HUES64 (cell line): ENCODE results near the gene PSMC3IP.
"Not testable (repeated sequence)": the region's sequence is repeated elsewhere in the genome, so short reads cannot be mapped to it uniquely, and the experiment has no call there.

Source experiments
- H3K27ac ChIP-seq: 2 replicates; pipeline ENCODE4 v1.7.0; 2013; ENCODE audit warnings: low read depth, low read length, inconsistent platforms
- H3K27me3 ChIP-seq: 2 replicates; pipeline ENCODE4 v1.6.1; 2013; ENCODE audit warnings: mild to moderate bottlenecking, low read length; ENCODE audit not compliant: insufficient read depth
- H3K36me3 ChIP-seq: 2 replicates; pipeline ENCODE4 v1.6.1; 2013; ENCODE audit warnings: mild to moderate bottlenecking, low read length; ENCODE audit not compliant: insufficient read depth
- H3K4me1 ChIP-seq: 2 replicates; pipeline ENCODE4 v1.6.1; 2013; ENCODE audit warnings: mild to moderate bottlenecking, low read length, moderate library complexity; ENCODE audit not compliant: insufficient read depth
- H3K4me3 ChIP-seq: 2 replicates; pipeline ENCODE4 v1.5.1; 2013; ENCODE audit warnings: mild to moderate bottlenecking, low read length, moderate library complexity
- H3K9ac ChIP-seq: 2 replicates; pipeline ENCODE4 v1.6.1; 2013; ENCODE audit warnings: mild to moderate bottlenecking, low read depth, low read length
- H3K9me3 ChIP-seq: 2 replicates; pipeline ENCODE4 v1.6.1; 2013; ENCODE audit warnings: low read depth, low read length; ENCODE audit not compliant: insufficient read depth
- WGBS: fragments of 150-250, 120-280 bp; methylation state at CpG from one replicate; pipeline ENCODE4 v1.1.7; 2013; ENCODE audit warnings: missing lambda C conversion rate; 5-methylcytosine and 5-hydroxymethylcytosine counted together

Gene PSMC3IP

DNA sequence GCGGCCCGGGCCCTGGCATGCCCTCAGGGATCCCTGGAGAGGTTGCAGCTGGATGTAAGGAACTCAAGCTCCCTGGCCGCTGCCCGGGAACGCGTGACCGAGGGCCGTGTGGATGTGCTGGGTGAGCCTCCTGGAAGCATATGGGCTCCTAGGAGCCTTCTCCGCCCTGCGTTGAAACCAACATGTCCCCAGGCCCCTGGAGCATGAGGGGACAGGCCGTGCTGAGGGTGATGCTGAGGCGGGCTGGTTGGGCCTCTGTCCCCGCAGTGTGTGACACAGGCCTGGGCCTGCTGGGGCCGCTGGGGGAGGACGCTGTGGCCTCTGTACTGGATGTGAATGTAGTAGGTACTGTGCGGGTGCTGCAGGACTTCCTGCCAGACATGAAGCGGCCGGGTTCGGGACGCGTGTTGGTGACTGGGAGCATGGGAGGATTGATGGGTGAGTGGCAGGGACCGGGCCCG, 30.5 kb downstream of the PSMC3IP start:
- Histone ChIP-seq H3K27me3 (no peaks in the 10 kb centered on the region), H3K4me1 (no peaks in the 10 kb centered on the region), H3K9me3 (no peaks in the 10 kb centered on the region), H3K4me3 (no peak overlapping the region), H3K36me3 (peaks cover 11% of the 10 kb centered on the region; the same call in 1 of the 2 replicates), H3K27ac (no peak overlapping the region), H3K9ac (no peak overlapping the region)
- WGBS = 93% methylated on average over 23 of the region's 23 CpGs

DNA sequence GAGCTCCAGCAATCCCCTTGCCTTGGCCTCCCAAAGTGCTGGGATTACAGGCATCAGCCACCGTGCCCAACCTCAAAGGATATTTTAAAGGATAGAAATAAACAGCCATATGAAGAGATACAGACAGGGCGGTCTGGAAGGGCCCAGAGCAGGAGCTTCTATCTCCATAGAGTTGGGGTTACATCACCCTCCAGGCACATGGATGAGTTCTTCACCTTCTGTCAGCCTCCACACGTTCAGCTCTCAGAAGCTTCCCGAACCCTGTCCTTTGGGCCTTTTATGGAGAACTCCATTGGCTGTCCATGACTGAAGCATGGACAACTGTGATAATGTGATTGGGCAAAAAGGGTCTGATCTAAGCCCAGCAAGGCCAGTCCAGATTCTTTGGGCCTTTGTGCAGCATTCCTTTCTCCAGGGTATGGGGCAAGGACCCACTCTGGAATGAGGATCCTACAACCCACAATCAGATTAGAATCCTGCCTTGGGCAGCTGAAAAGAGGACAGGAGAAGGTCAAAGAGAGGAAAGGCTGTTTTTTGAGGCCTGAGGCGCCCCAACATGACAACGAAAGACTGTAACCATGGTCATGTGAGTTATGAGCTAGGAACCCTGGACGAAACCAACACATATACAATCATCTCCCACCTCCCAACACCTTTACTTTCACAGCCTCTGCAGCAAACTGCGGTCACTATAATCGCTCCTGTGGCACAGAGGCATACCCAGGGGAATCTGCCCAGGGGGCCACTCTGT, 31.6 kb downstream of the PSMC3IP start:
- 92% methylated on average over 7 of the region's 9 CpGs for WGBS
- H3K4me1 ChIP-seq, H3K9me3 ChIP-seq, H3K27ac ChIP-seq, H3K4me3 ChIP-seq, H3K9ac ChIP-seq, H3K27me3 ChIP-seq: not testable (repeated sequence)
- H3K36me3 ChIP-seq = peaks cover 14% of the 10 kb centered on the region; the same call in 1 of the 2 replicates

DNA sequence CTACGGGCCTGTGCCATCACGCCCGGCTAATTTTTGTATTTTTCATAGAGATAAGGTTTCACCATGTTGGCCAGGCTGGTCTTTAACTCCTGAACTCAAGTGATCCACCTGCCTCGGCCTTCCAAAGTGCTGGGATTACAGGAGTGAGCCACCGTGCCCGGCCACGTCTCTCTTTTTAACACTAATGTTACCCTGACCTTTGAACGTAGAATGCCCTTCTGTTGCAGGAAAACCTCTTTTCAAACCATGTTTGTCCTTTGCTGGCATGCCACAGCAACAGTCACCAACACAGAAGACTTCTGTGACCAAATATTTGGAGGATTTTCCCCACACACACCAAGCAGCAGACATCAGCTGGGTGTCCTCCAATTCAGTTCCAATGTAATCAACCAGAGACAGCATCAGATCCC, 32.6 kb downstream of the PSMC3IP start:
- Histone ChIP-seq H3K27ac (no peak overlapping the region), H3K4me3 (no peak overlapping the region), H3K9ac (no peak overlapping the region), H3K9me3 (no peaks in the 10 kb centered on the region), H3K4me1 (no peaks in the 10 kb centered on the region), H3K36me3 (peaks cover 18% of the 10 kb centered on the region; the same call in 1 of the 2 replicates), H3K27me3 (no peaks in the 10 kb centered on the region)
- 76% methylated on average over 8 of the region's 8 CpGs for whole genome bisulfite sequencing

DNA sequence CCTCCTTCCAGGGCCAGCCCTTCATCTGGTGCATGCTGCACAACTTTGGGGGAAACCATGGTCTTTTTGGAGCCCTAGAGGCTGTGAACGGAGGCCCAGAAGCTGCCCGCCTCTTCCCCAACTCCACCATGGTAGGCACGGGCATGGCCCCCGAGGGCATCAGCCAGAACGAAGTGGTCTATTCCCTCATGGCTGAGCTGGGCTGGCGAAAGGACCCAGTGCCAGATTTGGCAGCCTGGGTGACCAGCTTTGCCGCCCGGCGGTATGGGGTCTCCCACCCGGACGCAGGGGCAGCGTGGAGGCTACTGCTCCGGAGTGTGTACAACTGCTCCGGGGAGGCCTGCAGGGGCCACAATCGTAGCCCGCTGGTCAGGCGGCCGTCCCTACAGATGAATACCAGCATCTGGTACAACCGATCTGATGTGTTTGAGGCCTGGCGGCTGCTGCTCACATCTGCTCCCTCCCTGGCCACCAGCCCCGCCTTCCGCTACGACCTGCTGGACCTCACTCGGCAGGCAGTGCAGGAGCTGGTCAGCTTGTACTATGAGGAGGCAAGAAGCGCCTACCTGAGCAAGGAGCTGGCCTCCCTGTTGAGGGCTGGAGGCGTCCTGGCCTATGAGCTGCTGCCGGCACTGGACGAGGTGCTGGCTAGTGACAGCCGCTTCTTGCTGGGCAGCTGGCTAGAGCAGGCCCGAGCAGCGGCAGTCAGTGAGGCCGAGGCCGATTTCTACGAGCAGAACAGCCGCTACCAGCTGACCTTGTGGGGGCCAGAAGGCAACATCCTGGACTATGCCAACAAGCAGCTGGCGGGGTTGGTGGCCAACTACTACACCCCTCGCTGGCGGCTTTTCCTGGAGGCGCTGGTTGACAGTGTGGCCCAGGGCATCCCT, 34.1 kb downstream of the PSMC3IP start:
- Histone ChIP-seq H3K27ac (no peak overlapping the region), H3K4me3 (no peak overlapping the region), H3K9ac (no peak overlapping the region), H3K36me3 (peaks cover 24% of the 10 kb centered on the region; the same call in 1 of the 2 replicates), H3K9me3 (no peaks in the 10 kb centered on the region), H3K27me3 (no peaks in the 10 kb centered on the region), H3K4me1 (no peaks in the 10 kb centered on the region)
- WGBS = 96% methylated on average over 39 of the region's 39 CpGs

DNA sequence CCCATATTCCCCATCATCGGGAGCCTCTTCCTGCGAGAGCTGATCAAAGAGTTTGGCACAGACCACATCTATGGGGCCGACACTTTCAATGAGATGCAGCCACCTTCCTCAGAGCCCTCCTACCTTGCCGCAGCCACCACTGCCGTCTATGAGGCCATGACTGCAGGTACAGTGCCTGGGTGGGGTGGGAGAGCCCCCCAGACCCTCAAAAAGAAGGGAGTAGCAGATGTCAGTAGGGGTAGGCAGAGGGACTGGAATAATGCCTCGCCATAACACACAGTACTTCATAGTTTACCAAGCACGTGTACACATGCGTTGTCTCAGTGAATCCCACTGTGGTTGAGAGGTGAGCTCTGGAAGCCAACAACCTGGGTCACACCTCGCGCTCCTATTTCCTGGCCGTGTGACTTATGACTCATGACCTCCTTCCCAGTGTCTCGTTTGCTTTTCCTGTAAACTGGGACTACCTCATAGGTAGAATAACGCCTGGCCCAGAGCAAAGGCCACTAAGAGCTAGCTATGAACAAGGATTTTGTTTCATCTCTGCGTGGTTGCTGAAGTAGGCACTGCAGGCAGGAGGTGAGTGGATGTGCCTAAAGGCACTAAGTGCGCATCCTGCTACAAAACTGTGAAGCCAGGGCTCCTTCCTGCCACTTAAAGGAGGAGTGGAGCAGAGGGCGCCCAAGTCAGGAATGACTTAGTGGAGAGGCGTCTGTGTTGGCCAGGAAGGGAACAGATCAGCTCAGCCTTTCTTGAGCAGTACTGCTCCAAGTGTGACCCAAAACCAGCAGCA, 36.3 kb downstream of the PSMC3IP start:
- no peaks in the 10 kb centered on the region for H3K27me3 ChIP-seq
- no peak overlapping the region for H3K4me3 ChIP-seq
- no peak overlapping the region for H3K27ac ChIP-seq
- H3K36me3 ChIP-seq = peaks cover 24% of the 10 kb centered on the region; the same call in 1 of the 2 replicates
- 92% methylated on average over 16 of the region's 17 CpGs for WGBS
- no peak overlapping the region for H3K9ac ChIP-seq
- no peaks in the 10 kb centered on the region for H3K9me3 ChIP-seq
- H3K4me1 ChIP-seq = peaks cover 6% of the 10 kb centered on the region; the same call in 1 of the 2 replicates

DNA sequence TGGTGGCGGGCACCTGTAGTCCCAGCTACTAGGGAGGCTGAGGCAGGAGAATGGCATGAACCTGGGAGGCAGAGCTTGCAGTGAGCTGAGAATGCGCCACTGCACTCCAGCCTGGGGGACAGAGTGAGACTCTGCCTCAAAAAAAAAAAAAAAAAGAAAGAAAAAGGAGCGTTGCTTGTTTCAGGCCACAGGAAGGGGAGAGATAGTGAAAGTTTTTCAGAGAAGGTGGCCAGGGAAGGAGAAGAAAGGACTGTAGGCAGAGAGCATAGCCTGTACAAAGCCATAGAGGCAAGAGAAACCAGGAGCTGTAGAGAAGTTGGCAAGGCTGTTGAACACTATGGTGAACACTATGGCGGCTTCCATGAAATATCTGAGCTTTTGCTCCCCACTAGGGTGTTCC, 37.0 kb downstream of the PSMC3IP start:
- not testable (repeated sequence) for H3K9me3 ChIP-seq, H3K9ac ChIP-seq, H3K27me3 ChIP-seq, H3K27ac ChIP-seq, H3K4me1 ChIP-seq, H3K4me3 ChIP-seq
- H3K36me3 ChIP-seq = peaks cover 24% of the 10 kb centered on the region; the same call in 1 of the 2 replicates
- WGBS = 97% methylated on average over 4 of the region's 4 CpGs

DNA sequence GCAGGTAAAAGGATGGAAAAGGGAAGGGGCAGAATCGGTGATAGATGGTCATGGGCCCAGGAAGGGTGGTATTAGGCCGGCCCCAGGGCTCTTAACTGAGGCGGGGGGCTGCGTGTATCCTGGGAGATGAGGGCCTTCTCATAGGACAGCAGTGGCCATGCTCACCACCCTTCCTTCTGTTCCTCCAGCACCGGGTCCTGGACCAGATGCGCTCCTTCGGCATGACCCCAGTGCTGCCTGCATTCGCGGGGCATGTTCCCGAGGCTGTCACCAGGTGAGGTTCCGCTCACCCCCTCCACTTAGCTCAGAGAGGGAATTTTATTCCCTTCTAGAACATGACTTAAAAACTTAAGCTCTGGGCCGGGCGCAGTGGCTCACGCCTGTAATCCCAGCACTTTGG, 39.0 kb downstream of the PSMC3IP start:
- H3K9ac ChIP-seq = no peak overlapping the region
- H3K4me1 ChIP-seq = peaks cover 9% of the 10 kb centered on the region; the same call in 1 of the 2 replicates
- peaks cover 5% of the 10 kb centered on the region; the same call in 1 of the 2 replicates for H3K27me3 ChIP-seq
- no peak overlapping the region for H3K27ac ChIP-seq
- peaks cover 19% of the 10 kb centered on the region; the same call in 1 of the 2 replicates for H3K36me3 ChIP-seq
- H3K9me3 ChIP-seq = no peaks in the 10 kb centered on the region
- WGBS = 98% methylated on average over 14 of the region's 14 CpGs
- H3K4me3 ChIP-seq = no peak overlapping the region

DNA sequence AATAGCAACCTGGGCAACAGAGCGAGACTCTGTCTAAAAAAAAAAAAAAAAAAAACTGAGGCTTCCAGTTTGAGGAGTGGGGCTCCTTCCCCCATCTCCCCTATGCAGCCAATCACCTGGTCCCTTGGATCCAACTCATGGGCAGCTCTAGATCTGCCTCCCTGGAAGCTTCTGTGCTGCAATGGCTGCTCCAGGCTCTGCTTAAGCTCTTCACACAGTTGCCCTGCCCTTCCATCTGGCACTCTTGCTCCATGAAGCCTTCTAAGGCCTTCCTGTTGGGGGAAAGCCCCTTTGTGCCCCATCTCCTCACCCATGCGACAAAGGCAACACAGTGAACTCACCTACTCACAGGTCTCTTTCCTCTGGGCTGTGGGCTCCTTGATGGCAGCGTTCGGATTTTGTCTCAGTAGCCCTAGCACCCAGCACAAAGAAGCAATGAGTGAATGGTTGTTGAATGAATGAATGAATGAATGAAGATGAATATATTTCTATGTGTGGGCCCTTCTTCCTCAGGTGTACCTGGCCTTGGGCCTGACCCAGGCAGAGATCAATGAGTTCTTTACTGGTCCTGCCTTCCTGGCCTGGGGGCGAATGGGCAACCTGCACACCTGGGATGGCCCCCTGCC, 39.6 kb downstream of the PSMC3IP start:
- Histone ChIP-seq H3K9me3 (no peaks in the 10 kb centered on the region), H3K9ac (no peak overlapping the region), H3K36me3 (peaks cover 14% of the 10 kb centered on the region; the same call in 1 of the 2 replicates), H3K4me3 (no peak overlapping the region), H3K27me3 (peaks cover 8% of the 10 kb centered on the region; the same call in 1 of the 2 replicates), H3K27ac (no peak overlapping the region), H3K4me1 (peaks cover 9% of the 10 kb centered on the region; the same call in 1 of the 2 replicates)
- WGBS = 98% methylated on average over 5 of the region's 5 CpGs

DNA sequence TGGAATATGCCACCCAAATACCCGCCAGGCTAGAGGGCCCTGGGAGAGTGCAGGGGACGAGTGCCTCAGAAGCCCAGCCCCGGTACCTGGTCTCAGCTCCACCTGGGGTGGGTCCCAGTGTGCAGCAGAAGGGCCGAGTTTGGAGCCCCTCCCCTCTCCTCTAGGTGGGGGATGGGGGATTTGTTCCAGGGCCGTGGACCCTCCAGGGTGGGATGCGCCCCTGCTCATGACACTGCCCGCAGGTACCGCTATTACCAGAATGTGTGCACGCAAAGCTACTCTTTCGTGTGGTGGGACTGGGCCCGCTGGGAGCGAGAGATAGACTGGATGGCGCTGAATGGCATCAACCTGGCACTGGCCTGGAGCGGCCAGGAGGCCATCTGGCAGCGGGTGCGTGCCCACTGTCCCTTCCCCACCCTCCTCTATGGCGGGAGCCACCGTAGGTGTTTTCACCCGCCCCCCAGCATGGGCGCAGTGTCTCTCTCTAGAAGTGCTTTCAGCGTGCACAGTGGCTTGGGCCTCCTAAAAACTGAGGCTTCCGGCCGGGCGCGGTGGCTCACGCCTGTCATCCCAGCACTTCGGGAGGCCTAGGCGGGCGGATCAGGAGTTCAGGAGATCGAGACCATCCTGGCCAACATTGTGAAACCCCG, 40.2 kb downstream of the PSMC3IP start:
- 86% methylated on average over 31 of the region's 31 CpGs for WGBS
- H3K4me1 ChIP-seq = peaks cover 9% of the 10 kb centered on the region; the same call in 1 of the 2 replicates
- peak overlapping the region; percentile 82; the same call in 1 of the 2 replicates for H3K9ac ChIP-seq
- peaks cover 8% of the 10 kb centered on the region; the same call in 1 of the 2 replicates for H3K27me3 ChIP-seq
- H3K9me3 ChIP-seq = no peaks in the 10 kb centered on the region
- no peak overlapping the region for H3K27ac ChIP-seq
- H3K36me3 ChIP-seq = peaks cover 13% of the 10 kb centered on the region; the same call in 1 of the 2 replicates
- peak overlapping the region; percentile 72 for H3K4me3 ChIP-seq
